Stimulated activated CD4-positive, alpha-beta T cell treated with anti-CD3 and anti-CD28 coated beads, Interleukin-2, amount 100 ng/mL, for 48 hours (primary cell): ENCODE data around the gene OVCH1.
"Not testable (repeated sequence)": the region's sequence is repeated elsewhere in the genome, so short reads cannot be mapped to it uniquely, and the experiment has no call there.

Source experiments
- DNase-seq, 2 donors: peaks; one replicate each; pipeline ENCODE4 v3.0.0-alpha.2; 2020

OVCH1 gene

GRCh38 chr12:29396774-29397173, 100.7 kb downstream of the OVCH1 start:
- no peak for DNase-seq

GRCh38 chr12:29395356-29395755, 102.1 kb downstream of the OVCH1 start:
- no peak for DNase-seq

GRCh38 chr12:29390419-29390818, 107.1 kb downstream of the OVCH1 start:
- peak in 1 of 2 donors; percentile 1 for DNase-seq

GRCh38 chr12:29389295-29389919, 108.1 kb downstream of the OVCH1 start:
- DNase-seq = no peak

GRCh38 chr12:29386084-29386680, 111.3 kb downstream of the OVCH1 start:
- DNase-seq = not testable (repeated sequence)

- DNase-seq = not testable (repeated sequence)
Measured at GRCh38 chr12:29385194-29385593, 112.3 kb downstream of the OVCH1 start.

GRCh38 chr12:29382251-29382650, 115.2 kb downstream of the OVCH1 start:
- DNase-seq = no peak

GRCh38 chr12:29380536-29381523, 116.7 kb downstream of the OVCH1 start, which contains the start of gene ERGIC2:
TSS of gene ERGIC2 (minus strand) at chr12:29381172. CDS start at chr12:29371633, 9,539 bp downstream.
- DNase-seq = peak; percentile 77 to 79
